Hematopoietic multipotent progenitor cell treated with erythropoietin and hydrocortisone succinate and interleukin-3 and kit ligand, for 4 days (in vitro differentiated cells): ENCODE measurements around the gene ASB4.
"Not testable (repeated sequence)": the region's sequence is repeated elsewhere in the genome, so short reads cannot be mapped to it uniquely, and the experiment has no call there.

Experiments used
- DNase-seq: peaks from one replicate; pipeline ENCODE4 v3.0.0-alpha.2; 2015

Gene ASB4

GRCh38 chr7:95479992-95480624 is 5.6 kb upstream of the ASB4 start:
- no peak for DNase-seq

GRCh38 chr7:95481271-95482165 is 4.2 kb upstream of the ASB4 start:
- DNase-seq, result no peak

DNA sequence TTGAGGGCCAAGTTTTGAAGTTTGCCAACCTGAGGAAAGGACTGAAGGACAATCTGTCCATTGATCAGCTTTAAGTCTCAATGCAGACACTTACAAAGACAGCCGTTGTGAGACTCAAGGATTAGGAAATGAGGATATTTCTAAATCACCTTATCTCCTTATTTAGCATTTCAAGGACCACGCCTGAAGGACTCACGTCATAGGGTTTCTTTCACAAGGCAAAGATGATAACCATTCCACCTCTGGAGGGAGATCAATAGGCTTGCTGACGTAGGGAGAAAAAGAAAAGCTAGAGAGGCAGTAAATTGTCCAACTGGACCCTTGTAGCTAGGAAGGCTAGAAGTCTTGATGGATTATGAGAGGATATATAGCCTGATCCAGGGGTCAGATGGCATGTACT is 3.3 kb upstream of the ASB4 start:
- no peak for DNase-seq

DNA sequence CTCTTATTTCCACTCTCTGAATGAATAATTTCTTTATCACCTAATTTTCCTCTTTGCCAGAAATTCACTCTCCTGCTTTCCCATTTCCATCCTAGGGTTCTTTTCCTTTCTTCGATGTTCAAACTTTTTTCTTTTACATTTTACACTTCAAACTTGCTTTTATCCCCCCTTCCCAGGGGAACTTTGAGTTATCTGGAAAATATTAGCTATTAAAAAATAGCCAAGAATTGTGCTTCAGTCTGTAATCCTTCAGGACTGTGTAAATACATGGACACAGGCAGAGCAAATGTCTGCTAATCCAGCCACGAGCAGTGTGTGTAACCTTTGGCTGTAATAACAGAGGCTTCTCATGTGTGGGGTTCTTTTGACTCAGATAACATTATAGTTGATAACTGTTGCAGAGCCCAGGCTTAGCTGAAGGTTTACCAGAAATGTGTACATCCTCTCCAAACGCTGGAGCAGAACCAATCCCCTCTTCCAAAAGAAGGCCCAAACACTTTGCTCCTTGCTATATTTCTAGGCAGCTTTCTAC is 4.6 kb downstream of the ASB4 start:
- DNase-seq, result no peak

GRCh38 chr7:95491201-95491600 is 5.5 kb downstream of the ASB4 start:
- DNase-seq, result no peak

GRCh38 chr7:95491634-95492314 is 6.0 kb downstream of the ASB4 start:
- no peak for DNase-seq

- DNase-seq, result no peak
Observed at GRCh38 chr7:95493247-95493646, 7.5 kb downstream of the ASB4 start.

DNA sequence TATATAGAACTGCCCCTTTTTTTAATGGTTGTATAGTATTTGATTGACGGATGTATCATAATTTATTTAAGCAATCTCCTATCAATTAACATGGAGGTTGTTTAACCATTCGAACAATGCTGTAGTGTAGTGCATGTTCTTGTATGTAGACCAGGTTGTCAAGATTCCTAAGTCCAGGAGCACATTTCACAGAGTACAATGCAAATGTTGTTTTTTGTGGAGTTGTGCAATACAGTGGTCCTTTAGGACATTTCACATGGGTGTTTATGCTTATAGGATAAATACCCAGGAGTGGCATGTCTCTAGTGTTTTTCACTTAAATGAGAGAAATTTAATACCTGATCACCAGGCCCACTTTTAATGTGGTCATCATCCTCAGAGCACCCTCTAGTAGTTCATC is 8.1 kb downstream of the ASB4 start:
- DNase-seq, result no peak

GRCh38 chr7:95501261-95501832 is 15.6 kb downstream of the ASB4 start:
- no peak for DNase-seq

DNA sequence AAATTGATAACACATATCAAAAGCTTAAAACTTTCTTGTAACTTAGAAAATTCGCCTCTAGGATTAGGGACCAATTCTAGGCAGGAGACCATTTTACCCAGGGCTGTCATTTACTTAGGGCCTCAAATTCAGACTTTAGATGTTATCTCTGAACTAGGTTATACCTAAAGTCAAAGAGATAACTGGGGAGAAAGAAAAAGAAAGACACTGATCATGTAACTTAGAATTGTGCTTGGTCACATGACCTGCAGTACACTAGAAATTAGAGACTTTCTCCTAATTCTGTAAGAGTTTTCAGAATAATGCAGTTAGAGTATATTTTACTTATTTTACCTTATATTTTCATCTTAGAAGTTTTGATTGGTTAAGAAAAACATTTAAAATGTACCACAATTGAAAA is 16.7 kb downstream of the ASB4 start:
- DNase-seq, result no peak

GRCh38 chr7:95503271-95504131 is 17.8 kb downstream of the ASB4 start:
- no peak for DNase-seq

GRCh38 chr7:95504132-95504588 is 18.4 kb downstream of the ASB4 start:
- not testable (repeated sequence) for DNase-seq

- no peak for DNase-seq
Observed at GRCh38 chr7:95508780-95509179, 23.0 kb downstream of the ASB4 start.

- DNase-seq, result peak; percentile 59
Observed at GRCh38 chr7:95509199-95509598, 23.5 kb downstream of the ASB4 start.

DNA sequence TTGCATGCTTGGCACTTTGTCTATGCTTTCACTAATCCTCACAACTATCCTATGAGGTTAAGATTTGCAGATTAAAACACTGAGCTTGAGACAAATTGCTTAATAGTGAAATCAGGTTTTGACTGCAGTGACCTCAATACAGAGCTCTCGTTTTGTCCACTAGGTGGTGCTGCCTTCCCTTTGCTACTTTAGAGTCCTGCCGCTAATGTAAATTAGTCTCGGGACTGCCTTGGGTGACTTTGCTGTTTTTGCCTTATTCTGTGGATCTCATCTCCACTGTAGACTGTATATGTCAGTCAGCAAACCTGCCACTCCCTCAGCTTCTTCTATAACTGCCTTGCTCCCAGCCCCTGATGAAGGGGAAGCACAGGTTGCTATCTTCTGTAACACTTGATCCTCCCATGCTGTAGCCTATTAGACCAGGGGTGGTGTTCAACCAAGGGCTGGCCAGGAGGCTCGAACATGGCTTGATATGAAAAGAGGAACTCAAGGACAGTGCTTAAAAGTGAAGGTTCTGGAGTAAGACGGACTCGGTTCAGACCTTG is 26.0 kb downstream of the ASB4 start:
- DNase-seq, result peak; percentile 92

DNA sequence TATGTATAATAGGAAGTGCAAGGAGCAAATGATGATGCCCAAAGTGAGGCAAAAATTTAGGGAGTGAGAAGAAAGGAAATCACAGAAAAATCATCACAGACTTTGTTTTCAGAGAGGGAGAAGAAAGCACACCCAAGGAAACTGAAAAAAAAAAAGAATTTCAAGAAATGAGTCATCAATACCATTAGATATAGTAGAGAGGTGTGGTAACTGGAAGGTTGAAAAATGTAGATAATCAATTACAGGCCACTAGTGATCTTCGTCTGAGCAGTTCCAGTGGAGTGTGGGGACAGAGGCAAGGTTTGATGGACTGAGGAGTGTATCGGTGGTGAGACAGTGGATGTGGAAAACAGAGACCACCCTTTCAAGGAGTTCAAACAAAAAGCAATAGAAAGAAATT is 31.7 kb downstream of the ASB4 start:
- no peak for DNase-seq

- DNase-seq, result no peak
Observed at GRCh38 chr7:95517870-95518269, 32.1 kb downstream of the ASB4 start.

DNA sequence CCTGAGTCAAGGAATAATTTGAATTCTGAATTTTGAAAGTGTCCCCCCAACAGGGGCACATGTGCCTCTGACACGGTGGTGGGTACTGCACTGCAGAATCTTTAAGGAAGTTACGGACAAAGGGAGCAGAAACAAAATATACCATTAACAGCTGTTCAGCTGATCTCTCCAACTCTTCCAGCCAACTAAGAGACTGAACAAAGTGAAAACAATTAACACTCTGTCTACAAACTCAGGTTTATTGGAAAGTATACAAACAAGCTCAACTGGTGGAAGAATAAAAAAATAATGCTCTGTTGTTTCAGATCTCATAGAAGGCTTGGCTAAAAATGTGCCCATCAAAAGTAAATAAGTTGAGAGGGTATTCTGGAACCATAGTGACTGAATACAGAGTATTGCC is 34.4 kb downstream of the ASB4 start:
- DNase-seq, result no peak

DNA sequence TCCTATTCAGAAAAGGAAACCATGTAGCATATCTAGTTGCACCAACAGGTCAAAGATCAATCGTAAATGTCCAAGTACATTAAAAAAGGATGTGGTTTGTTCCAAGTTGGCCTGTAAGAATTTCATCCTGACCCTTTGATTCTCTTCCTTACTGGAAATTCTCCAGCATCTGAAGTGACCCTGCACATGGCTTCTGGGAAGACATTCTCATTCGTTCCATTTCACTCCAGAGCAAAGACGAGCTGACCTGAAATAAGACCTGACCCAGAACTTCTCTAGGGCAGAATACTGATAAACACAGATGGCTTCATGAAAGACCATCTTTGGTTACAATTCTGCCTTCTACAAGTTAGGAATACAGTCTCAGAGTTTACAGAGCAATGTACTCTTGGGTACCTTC is 39.8 kb downstream of the ASB4 start:
- no peak for DNase-seq

GRCh38 chr7:95526128-95526738 is 40.5 kb downstream of the ASB4 start:
- no peak for DNase-seq

DNA sequence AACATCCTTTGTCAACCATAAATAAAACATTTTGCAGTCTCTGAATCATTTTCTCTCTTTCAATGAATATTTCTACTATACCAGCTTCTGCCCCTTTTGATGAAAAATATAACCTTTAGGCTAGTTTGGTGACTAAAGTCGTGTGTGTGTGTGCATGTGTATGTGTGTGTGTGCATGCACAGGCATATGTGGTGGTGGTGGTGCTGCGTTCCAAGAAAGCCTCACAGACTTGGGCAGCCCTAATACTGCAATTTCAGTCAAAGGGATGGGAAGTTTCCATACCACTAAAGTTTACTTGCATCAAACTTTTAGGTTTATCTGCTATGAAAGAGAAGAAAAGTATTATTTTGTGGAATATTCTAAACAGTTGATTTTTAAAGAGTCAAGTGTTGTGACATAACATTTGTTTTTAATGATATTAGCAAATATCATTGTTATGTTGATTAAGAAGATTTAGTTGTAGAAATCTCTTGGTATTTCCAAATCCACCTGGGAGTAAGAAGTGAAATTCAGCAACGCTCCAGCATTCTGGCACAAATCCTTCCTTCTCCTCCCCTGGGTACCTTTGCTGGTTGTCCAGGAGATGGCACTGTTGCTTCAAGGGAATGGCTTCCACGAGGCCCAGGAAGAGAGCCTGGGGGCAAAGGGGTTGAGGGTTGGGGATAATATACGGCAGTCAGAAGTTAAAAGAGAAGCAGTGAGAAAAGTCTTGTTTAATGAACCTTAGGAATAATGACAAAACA is 41.5 kb downstream of the ASB4 start:
- DNase-seq, result peak; percentile 72
